GM21825 (cell line): Measurements from ENCODE around the gene CD47.

Source experiments
- ATAC-seq: cut with Tn5 transposase; IDR thresholded peaks from one replicate; pipeline ENCODE4 v1.9.1; 2021; ENCODE audit warnings: mild to moderate bottlenecking, moderate library complexity; ENCODE audit not compliant: unreplicated experiment

CD47 gene

DNA sequence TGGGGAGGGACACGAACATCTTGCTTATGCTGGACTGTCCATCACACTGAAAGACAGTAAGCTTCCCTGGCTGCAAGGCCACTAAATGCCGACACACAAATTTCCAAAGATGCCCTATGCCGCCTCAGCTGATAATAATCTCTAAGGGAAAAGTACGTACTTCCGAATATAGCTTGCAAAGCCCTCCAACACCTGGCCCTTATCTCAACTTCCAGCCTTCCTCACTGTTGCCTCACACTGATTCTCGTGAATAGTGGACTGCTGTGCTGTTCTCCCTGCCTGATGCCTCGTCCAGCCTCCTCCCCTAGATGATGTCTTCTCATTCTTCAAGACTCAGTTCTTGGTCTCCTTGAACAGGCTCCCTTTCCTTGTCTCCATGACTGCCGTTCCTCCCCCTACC lies 72.3 kb downstream of the CD47 start:
- ATAC-seq: no peak

- ATAC-seq: no peak
Observed at GRCh38 chr3:108017587-108017986, 73.2 kb downstream of the CD47 start.

- ATAC-seq: no peak
Observed at GRCh38 chr3:108014943-108015342, 75.9 kb downstream of the CD47 start.

DNA sequence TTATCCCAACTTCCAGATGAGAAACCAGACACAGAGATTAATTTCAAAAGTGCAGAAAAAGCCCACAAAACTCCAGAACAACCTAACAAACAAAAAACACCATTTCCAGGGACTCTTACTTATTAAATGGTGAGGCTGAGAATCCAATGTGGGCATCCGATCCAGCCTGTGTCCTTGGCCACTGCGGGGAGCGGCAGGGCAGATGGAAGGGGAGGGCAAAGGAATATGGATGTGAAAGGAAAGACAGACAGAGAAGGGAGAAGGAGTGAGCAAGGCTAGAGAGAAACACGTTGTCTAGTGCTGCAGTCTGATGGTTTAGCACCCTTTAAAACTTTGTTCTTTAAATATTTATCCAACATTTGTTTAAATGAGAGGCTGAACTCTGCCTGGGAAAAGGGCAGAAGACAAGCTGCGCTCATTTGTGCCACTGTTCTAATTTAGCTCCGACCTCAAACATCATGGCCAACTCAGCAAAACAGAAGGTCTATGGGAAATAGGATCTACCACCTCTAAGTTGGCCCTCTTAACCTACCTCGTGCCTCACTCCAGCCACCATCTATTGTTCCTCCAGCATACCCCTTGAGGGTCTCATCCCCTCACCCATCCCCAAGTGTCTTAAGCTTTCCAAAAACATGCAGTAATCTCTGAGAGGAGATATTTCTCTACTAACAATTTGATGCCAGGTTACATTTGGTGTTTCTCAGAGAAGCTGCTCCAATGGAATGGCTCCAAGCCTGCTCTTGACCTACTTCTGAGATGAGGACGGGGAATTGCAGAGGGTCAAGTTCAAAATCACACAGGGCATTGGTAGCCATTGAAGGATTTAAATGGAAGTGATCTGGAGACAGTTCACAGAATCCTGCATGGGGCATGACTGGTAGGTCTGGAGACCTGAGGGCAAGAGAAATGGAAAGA lies 77.4 kb downstream of the CD47 start:
- ATAC-seq: no peak

DNA sequence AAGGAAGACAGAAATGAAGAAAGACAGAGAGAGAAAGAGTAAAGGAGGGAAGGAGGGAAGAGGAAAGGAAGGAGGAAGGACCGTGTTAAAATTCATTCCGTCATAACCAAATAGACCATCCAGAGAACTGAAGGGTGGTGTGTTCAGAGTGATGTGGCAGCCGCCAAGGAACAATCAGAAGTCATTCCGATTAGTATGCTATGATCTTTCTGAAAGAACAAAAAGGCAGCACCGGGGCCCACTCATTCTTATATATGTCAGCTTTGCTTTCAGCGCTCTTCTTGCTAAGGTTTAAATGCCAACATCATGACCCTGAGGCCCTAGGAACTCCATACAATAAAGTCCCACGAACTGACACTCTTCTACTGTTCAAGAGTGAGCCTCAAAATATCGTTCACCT lies 78.5 kb downstream of the CD47 start:
- ATAC-seq: no peak

DNA sequence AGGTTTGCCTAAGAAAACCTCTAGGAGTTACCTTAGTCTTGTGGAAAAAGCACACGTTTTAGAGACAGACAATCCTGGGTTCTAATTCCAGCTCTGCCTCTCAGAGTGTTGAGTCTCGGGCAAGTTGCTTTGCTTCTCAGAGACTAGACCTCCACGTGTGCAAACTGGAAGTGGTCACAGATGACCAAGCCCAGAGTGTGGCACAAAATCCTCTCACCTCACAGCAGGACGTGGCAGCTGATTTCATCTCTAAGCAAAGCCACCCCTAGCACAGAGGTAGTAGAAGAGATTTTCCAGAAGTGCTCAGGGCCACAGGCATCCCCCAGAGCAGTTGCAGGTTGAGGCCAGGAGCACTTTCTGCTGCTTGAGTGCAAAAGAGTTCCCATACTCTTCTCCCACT lies 79.2 kb downstream of the CD47 start:
- no peak for ATAC-seq

DNA sequence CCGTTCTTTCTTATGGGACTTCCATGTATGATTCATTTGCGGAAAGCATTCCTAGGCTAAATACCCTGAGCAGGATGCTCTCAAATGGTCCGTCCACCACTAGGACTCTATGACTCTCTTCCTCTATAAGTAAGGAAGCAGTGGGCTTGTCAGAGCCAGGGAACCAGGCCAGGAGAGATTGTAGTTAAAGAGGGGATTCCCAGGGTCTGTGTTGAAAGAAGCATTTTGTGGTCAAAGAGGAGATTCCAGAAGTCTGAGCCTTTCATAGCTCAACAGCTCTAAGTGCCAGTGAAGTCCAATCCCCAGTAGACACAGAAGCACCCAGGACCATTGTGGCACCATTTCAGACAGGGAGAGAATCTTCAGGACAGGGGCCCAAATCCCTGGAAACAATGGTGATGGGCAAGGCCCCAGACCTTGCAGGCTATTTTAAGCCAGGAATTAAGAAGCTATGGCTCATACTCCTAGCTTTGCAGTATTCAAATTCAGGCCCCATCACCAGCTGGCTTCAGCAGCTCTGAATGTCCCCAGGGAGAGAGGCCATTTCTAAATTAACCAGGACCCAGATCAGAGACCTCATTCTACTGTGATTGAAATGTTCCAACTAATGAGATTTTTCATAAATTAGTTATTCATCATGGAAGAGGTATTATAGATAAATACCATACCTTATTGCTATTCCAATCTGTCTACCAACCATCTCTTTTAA lies 81.7 kb downstream of the CD47 start:
- ATAC-seq: no peak

DNA sequence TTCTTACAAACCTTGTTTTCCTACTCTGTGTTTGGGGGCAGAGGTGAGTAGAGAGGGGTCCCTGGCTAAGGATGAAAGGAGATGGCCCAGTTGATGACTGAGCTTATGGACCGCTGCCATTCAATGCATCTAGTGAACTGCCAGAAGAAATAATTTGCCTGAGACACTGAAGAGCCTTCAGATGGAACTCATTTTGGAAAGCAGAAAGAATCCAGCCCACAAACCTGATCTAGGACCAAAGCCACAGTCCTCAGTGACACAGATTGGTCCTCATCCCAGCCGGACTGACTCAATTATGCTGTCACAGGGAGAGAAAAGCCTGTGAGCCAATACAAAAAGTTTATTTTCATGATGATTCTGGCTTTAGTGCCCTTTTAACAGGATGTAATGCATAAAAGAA lies 82.7 kb downstream of the CD47 start:
- no peak for ATAC-seq

- ATAC-seq: no peak
Observed at GRCh38 chr3:108006881-108007331, 83.9 kb downstream of the CD47 start.

GRCh38 chr3:108006077-108006771 lies 84.6 kb downstream of the CD47 start:
- ATAC-seq: no peak

DNA sequence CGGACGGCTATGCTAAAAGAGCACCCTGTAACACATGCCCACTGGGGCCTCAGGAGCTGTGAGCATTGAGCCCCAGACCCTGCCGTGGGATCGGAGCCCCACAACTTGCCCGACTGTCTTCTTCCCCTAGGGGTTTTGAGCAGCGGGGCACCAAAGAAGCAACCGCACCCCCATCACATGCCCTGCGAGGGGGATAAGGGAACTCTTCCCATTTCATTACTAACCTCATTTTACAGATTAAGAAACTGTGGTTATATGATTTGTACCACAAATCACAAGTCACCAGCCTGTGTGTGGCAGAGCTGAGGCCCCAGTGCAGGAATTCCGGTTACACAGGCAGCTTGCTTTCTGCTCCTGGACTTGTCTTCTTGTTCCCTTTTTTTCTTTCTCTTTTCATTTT lies 86.2 kb downstream of the CD47 start:
- ATAC-seq: no peak

- ATAC-seq: no peak
Observed at GRCh38 chr3:108001457-108001856, 89.4 kb downstream of the CD47 start.

GRCh38 chr3:107999215-107999775 lies 91.5 kb downstream of the CD47 start:
- no peak for ATAC-seq

- ATAC-seq: no peak
Observed at GRCh38 chr3:107997671-107998070, 93.2 kb downstream of the CD47 start.

GRCh38 chr3:107995823-107996222 lies 95.0 kb downstream of the CD47 start:
- ATAC-seq: no peak

DNA sequence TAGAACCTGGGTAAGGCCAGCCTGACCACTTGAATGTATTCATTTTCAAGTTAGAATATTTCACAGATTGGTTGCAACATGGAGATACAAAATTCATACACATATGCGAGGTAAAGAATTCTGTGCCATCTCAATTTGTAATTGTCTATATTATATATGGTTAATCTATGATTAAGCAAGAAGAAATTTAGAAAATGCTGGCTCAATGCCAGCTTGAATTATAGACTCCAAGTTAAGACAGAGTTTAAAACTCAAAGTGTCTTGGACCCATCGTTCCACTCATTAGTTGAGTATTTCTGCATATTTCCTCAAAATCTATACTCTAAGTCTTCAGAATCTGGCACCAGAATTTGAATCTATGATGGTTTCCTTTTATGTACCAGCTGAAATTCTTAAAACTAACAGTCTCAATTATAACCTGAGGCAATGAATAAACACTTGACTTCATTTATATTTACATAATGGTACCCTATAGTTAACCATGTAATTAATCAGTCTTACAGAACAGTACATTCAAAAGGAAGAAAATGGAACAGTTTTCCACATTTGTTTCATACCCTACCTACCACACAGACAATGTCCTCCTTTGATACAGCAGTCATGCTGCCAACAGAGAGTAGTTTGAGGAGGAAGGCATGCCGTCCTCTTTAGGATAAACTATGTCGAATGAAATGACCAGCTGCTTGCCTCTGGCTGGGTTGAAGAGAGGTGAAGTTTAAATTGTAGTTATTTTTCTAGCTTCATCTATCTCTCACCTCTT lies 95.7 kb downstream of the CD47 start:
- ATAC-seq: no peak

GRCh38 chr3:107994181-107994580 lies 96.7 kb downstream of the CD47 start:
- no peak for ATAC-seq

- ATAC-seq: no peak
Observed at GRCh38 chr3:107993771-107994170, 97.1 kb downstream of the CD47 start.
